CD14-positive monocyte (primary cell): ENCODE results near the gene CDC7. TPM values are rescaled to one million over a fixed set of nuclear protein-coding genes. Genes with fewer than 3 reads are reported as not detected.

Experiments used
- DNase-seq, 3 donors: peaks; one replicate each; pipeline ENCODE4 v3.0.0-alpha.2; 2011 to 2022
- H2AFZ ChIP-seq: 2 replicates; pipeline ENCODE4 v1.6.0; 2012; ENCODE audit warnings: mild to moderate bottlenecking, low read depth, low read length, inconsistent platforms; ENCODE audit not compliant: insufficient read depth, poor library complexity, severe bottlenecking
- H3K27ac ChIP-seq, 2 donors: 1 replicate in 1 of 2; 2 replicates in 1 of 2; pipeline ENCODE4 v1.5.1; 2012 to 2013; ENCODE audit warnings: low read length in 2 of 2, control low read depth in 1 of 2, inconsistent platforms in 1 of 2, low read depth in 1 of 2, mild to moderate bottlenecking in 1 of 2
- H3K27me3 ChIP-seq, 2 donors: one replicate each; pipeline versions ENCODE4 v1.6.0 to v1.6.1; 2011 to 2013; ENCODE audit warnings: low read length in 2 of 2; ENCODE audit not compliant: control insufficient read depth in 2 of 2, insufficient read depth in 2 of 2
- H3K36me3 ChIP-seq, 2 donors: replicated peaks in 1 of 2; 1 replicate in 1 of 2; 2 replicates in 1 of 2; pipeline versions ENCODE4 v1.5.1 to v1.6.1; 2012 to 2013; ENCODE audit warnings: low read length in 2 of 2, control low read depth in 1 of 2, inconsistent platforms in 1 of 2, mild to moderate bottlenecking in 1 of 2; ENCODE audit not compliant: insufficient read depth in 2 of 2, control insufficient read depth in 1 of 2
- H3K4me1 ChIP-seq, 2 donors: 1 replicate in 1 of 2; 2 replicates in 1 of 2; pipeline versions ENCODE4 v1.5.1 to v1.6.1; 2012 to 2013; ENCODE audit warnings: low read length in 2 of 2, control low read depth in 1 of 2, inconsistent platforms in 1 of 2, mild to moderate bottlenecking in 1 of 2, moderate library complexity in 1 of 2; ENCODE audit not compliant: insufficient read depth in 2 of 2, control insufficient read depth in 1 of 2
- H3K4me2 ChIP-seq: replicated peaks from 2 replicates; pipeline ENCODE3; 2012; ENCODE audit warnings: low read length, moderate library complexity, mild to moderate bottlenecking; ENCODE audit not compliant: poor library complexity, severe bottlenecking; ENCODE audit errors: extremely low read depth
- H3K4me3 ChIP-seq, 3 experiments: fragments of 200-600 bp in 1 of 3; sonication (generic) in 1 of 3; replicated peaks in 1 of 3; 1 replicate in 2 of 3; 2 replicates in 1 of 3; pipeline ENCODE4 v1.5.1; 2011 to 2013; ENCODE audit warnings: low read length in 3 of 3, mild to moderate bottlenecking in 3 of 3, control low read depth in 2 of 3, low read depth in 2 of 3, inconsistent platforms in 1 of 3, moderate library complexity in 1 of 3
- H3K79me2 ChIP-seq: 2 replicates; pipeline ENCODE4 v1.6.0; 2012; ENCODE audit warnings: mild to moderate bottlenecking, control low read depth, inconsistent platforms, low read length, moderate library complexity; ENCODE audit not compliant: insufficient read depth
- H3K9ac ChIP-seq: 2 replicates; pipeline ENCODE4 v1.6.0; 2017; ENCODE audit warnings: low read length, mild to moderate bottlenecking; ENCODE audit not compliant: insufficient read depth, poor library complexity, severe bottlenecking
- H3K9me3 ChIP-seq, 2 donors: replicated peaks in 1 of 2; 1 replicate in 1 of 2; 2 replicates in 1 of 2; pipeline versions ENCODE4 v1.5.1 to v1.6.1; 2012 to 2013; ENCODE audit warnings: low read length in 2 of 2, control low read depth in 1 of 2; ENCODE audit not compliant: control insufficient read depth in 1 of 2, insufficient read depth in 1 of 2
- H4K20me1 ChIP-seq: 2 replicates; pipeline ENCODE4 v1.6.0; 2012; ENCODE audit warnings: mild to moderate bottlenecking, low read length, control low read depth, moderate library complexity; ENCODE audit not compliant: insufficient read depth
- H3K27ac Mint-ChIP-seq, 7 donors: one replicate each; pipeline ENCODE4 v1.8.0; 2020; ENCODE audit warnings: mild to moderate bottlenecking in 7 of 7, mixed read lengths in 7 of 7, moderate library complexity in 6 of 7, inconsistent platforms in 2 of 7
- H3K27me3 Mint-ChIP-seq, 3 donors: one replicate each; pipeline ENCODE4 v1.8.0; 2021 to 2022; ENCODE audit warnings: low read depth in 3 of 3, mild to moderate bottlenecking in 3 of 3, mixed read lengths in 3 of 3, moderate library complexity in 3 of 3, inconsistent platforms in 1 of 3
- H3K36me3 Mint-ChIP-seq, 2 donors: one replicate each; pipeline ENCODE4 v1.8.0; 2020; ENCODE audit warnings: mixed read lengths in 2 of 2, inconsistent platforms in 1 of 2, mild to moderate bottlenecking in 1 of 2
- H3K4me1 Mint-ChIP-seq: one replicate; pipeline ENCODE4 v1.8.0; 2020; ENCODE audit warnings: mild to moderate bottlenecking, mixed read lengths
- H3K4me3 Mint-ChIP-seq, 2 donors: one replicate each; pipeline ENCODE4 v1.8.0; 2020; ENCODE audit warnings: mild to moderate bottlenecking in 2 of 2, mixed read lengths in 2 of 2, moderate library complexity in 1 of 2
- H3K9me3 Mint-ChIP-seq, 7 donors: one replicate each; pipeline ENCODE4 v1.8.0; 2020 to 2022; ENCODE audit warnings: mixed read lengths in 7 of 7, mild to moderate bottlenecking in 6 of 7, moderate library complexity in 6 of 7, inconsistent platforms in 2 of 7
- WGBS: methylation state at CpG from one replicate; pipeline ENCODE4 v1.1.5; 2013; ENCODE audit warnings: missing lambda C conversion rate; ENCODE audit not compliant: insufficient coverage; 5-methylcytosine and 5-hydroxymethylcytosine counted together
- intact Hi-C, 2 donors: fragments of 100-400 bp; cut with micrococcal nuclease; formaldehyde crosslinking; loops; one replicate each; pipeline versions ENCODE4 v1.15.0 to v1.15.1; 2023
- polyA plus RNA-seq, 3 donors: library from polyadenylated mRNA; depleted of rRNA in 1 of 3; unstranded in 2 of 3; stranded (reverse) in 1 of 3; fragments of 300-500 nt in 2 of 3; fragments of >200 nt in 1 of 3; fragmentation: Illumina TruSeq in 2 of 3; gene quantifications; 1 replicate in 2 of 3; 2 replicates in 1 of 3; pipeline ENCODE4 v1.2.3, GENCODE V29; 2012 to 2021
- TF ChIP-seq, protein P1 (sequence below): fragments of 200-600 bp; IDR thresholded peaks from one replicate; pipeline ENCODE4 v1.8.0; 2022; ENCODE audit warnings: antibody characterized with exemption, mild to moderate bottlenecking

The CDC7 gene
- polyA plus RNA-seq, 3 donors, result 1.5 to 2.3 (median 1.5) TPM

GRCh38 chr1:91527266-91527765 is 26.7 kb downstream of the CDC7 start:
- Mint-ChIP-seq H3K36me3 (peaks cover 6 to 10% of the 10 kb centered on the region in 2 donors), H3K9me3 (no peaks in the 10 kb centered on the region), H3K4me1 (peaks cover 5% of the 10 kb centered on the region), H3K27ac (no peak overlapping the region), H3K27me3 (no peaks in the 10 kb centered on the region), H3K4me3 (no peak overlapping the region)
- Histone ChIP-seq H3K9ac (no peak overlapping the region), H3K79me2 (no peaks in the 10 kb centered on the region), H3K27me3 (no peaks in the 10 kb centered on the region), H4K20me1 (no peaks in the 10 kb centered on the region), H3K36me3 (peaks cover 0 to 16% of the 10 kb centered on the region in 2 donors), H3K9me3 (no peaks in the 10 kb centered on the region), H3K27ac (no peak overlapping the region), H3K4me3 (no peak overlapping the region), H2AFZ (no peak overlapping the region), H3K4me1 (no peaks in the 10 kb centered on the region), H3K4me2 (no peak overlapping the region)
- DNase-seq, result no peak
- intact Hi-C loops, result no loop called here
- WGBS, result no CpG with 5 or more reads among the region's 4 CpGs
- TF ChIP-seq, protein P1, sequence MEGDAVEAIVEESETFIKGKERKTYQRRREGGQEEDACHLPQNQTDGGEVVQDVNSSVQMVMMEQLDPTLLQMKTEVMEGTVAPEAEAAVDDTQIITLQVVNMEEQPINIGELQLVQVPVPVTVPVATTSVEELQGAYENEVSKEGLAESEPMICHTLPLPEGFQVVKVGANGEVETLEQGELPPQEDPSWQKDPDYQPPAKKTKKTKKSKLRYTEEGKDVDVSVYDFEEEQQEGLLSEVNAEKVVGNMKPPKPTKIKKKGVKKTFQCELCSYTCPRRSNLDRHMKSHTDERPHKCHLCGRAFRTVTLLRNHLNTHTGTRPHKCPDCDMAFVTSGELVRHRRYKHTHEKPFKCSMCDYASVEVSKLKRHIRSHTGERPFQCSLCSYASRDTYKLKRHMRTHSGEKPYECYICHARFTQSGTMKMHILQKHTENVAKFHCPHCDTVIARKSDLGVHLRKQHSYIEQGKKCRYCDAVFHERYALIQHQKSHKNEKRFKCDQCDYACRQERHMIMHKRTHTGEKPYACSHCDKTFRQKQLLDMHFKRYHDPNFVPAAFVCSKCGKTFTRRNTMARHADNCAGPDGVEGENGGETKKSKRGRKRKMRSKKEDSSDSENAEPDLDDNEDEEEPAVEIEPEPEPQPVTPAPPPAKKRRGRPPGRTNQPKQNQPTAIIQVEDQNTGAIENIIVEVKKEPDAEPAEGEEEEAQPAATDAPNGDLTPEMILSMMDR, result no peak

- H2AFZ ChIP-seq, result no peak overlapping the region
- intact Hi-C loops, result no loop called here
Observed at GRCh38 chr1:91527781-91528180, 27.1 kb downstream of the CDC7 start.

More at GRCh38 chr1:91527781-91528180, 27.1 kb downstream of the CDC7 start:
- H3K79me2 ChIP-seq, result no peaks in the 10 kb centered on the region
- no peak overlapping the region for H3K4me3 ChIP-seq
- no CpG with 5 or more reads among the region's 2 CpGs for WGBS
- no peak overlapping the region for H3K27ac ChIP-seq
- no peaks in the 10 kb centered on the region for H4K20me1 ChIP-seq
- TF ChIP-seq, protein P1, result no peak
- Mint-ChIP-seq H3K4me1 (peaks cover 5% of the 10 kb centered on the region), H3K36me3 (peaks cover 6 to 7% of the 10 kb centered on the region in 2 donors), H3K9me3 (no peaks in the 10 kb centered on the region), H3K4me3 (no peak overlapping the region), H3K27me3 (no peaks in the 10 kb centered on the region), H3K27ac (no peak overlapping the region)
- H3K9ac ChIP-seq, result no peak overlapping the region
- peaks cover 0 to 16% of the 10 kb centered on the region in 2 donors for H3K36me3 ChIP-seq
- no peaks in the 10 kb centered on the region for H3K27me3 ChIP-seq
- no peak for DNase-seq
- no peak overlapping the region for H3K4me2 ChIP-seq
- no peaks in the 10 kb centered on the region for H3K4me1 ChIP-seq
- no peaks in the 10 kb centered on the region for H3K9me3 ChIP-seq
